ENCODE data around the gene SCAF8. TPM values are rescaled to one million over a fixed set of nuclear protein-coding genes. Genes with fewer than 3 reads are reported as not detected.

Gene SCAF8
- total and polyA plus RNA-seq, 2 of the 8 experiments (the other 6 are each of a cell fraction or from before 2014, with no cell fraction given): 20.3 to 46.3 TPM

- TF ChIP-seq CREB1 (IDR thresholded peaks at IDR 0.05): no peak
- no peak for TF ChIP-seq KDM5A (IDR thresholded peaks at IDR 0.05; ENCODE audit: low read length)
- no peak for TF ChIP-seq JUN (IDR thresholded peaks at IDR 0.05; ENCODE audit: low read depth, low read length)
- TF ChIP-seq SUZ12 (IDR thresholded peaks at IDR 0.05; ENCODE audit: low read length): no peak
- no peak for TF ChIP-seq FOSL1 (IDR thresholded peaks at IDR 0.05; ENCODE audit: insufficient read depth, low read depth, low read length)
- no peak for TF ChIP-seq SP1 (IDR thresholded peaks at IDR 0.05; ENCODE audit: low read depth, low read length)
- TF ChIP-seq GABPA (IDR thresholded peaks at IDR 0.05; ENCODE audit: borderline replicate concordance, insufficient read depth, low read length): no peak
- TF ChIP-seq USF2 (IDR thresholded peaks at IDR 0.05; ENCODE audit: low read length): no peak
Observed at GRCh38 chr6:154862536-154862935, 129.3 kb downstream of the SCAF8 start (continued).
